GM21737 (cell line): ENCODE results near the gene DALRD3.

Source experiments
- ATAC-seq: cut with Tn5 transposase; IDR thresholded peaks from one replicate; pipeline ENCODE4 v1.9.1; 2021; ENCODE audit warnings: mild to moderate bottlenecking, moderate library complexity; ENCODE audit not compliant: unreplicated experiment

Gene DALRD3, protein sequence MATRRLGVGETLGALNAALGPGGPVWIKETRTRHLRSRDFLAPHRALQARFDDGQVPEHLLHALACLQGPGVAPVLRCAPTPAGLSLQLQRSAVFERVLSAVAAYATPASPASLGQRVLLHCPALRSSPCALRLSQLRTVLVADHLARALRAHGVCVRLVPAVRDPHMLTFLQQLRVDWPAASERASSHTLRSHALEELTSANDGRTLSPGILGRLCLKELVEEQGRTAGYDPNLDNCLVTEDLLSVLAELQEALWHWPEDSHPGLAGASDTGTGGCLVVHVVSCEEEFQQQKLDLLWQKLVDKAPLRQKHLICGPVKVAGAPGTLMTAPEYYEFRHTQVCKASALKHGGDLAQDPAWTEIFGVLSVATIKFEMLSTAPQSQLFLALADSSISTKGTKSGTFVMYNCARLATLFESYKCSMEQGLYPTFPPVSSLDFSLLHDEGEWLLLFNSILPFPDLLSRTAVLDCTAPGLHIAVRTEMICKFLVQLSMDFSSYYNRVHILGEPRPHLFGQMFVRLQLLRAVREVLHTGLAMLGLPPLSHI

GRCh38 chr3:49017971-49018706 lies at the start of gene DALRD3:
TSS of gene DALRD3 (minus strand) at chr3:49018580. CDS start at chr3:49018564, 16 bp downstream.
- no peak for ATAC-seq

DNA sequence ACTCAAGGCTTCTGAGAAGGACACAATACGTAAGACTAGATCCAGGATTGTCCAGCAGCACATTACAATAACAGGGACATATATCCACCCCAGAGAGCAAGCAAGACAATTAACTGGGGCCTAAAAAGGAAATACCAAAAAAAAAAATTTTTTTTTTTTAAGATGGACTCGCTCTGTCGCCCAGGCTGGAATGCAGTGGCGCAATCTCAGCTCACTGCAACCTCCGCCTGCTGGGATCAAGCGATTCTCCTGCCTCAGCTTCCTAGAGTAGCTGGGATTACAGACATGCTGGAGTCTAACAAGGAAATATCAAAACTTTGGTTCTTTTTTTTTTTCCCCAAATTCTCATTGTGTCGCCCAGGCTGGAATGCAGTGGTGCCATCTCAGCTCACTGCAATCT lies 39.6 kb upstream of the DALRD3 start:
- ATAC-seq = no peak

- no peak for ATAC-seq
These were observed 38.9 kb upstream of the DALRD3 start for GRCh38 chr3:49057268-49057667.

DNA sequence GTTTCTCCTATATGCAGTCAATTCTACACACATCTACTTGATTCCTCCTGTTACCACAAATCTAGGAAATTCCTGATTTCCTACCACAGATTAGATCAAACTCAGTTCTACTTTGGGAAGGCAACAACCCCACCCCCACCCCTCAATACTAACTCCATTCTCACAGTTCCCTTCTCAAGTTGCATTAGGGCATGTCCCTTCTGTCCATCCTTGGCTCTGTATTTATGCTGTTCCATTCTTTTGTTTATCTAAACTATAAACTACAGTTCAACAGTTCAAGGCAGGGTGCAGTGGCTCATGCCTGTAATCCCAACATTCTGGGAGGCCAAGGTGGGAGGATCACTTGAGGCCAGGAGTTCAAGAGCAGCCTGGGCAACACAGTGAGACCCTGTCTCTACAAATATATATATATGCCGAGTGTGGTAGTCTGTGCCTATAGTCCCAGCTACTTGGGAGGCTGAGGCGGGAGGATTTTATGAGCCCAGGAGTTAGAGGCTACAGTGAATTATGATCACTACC lies 36.0 kb upstream of the DALRD3 start:
- no peak for ATAC-seq

DNA sequence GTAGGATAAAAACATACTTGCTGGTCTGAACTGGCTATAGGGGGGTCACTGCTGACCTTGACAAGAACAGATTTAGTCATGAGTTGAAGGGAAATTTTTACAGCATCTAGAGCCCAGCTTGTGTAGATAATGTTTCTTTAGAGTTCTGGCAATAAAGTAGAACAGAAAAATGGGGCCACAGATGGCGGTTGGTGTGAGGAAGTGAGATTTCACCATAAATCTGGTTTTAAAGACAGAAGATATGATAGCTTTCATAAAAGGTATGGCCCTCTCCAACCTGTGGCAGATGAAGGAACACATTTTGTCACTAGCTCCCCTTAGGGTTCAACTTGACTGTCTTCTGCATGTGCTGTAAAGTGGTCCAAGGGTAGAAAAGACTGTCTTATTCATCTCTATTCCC lies 35.2 kb upstream of the DALRD3 start:
- ATAC-seq = no peak

- no peak for ATAC-seq
These were observed 16.9 kb upstream of the DALRD3 start for GRCh38 chr3:49035281-49035680.

DNA sequence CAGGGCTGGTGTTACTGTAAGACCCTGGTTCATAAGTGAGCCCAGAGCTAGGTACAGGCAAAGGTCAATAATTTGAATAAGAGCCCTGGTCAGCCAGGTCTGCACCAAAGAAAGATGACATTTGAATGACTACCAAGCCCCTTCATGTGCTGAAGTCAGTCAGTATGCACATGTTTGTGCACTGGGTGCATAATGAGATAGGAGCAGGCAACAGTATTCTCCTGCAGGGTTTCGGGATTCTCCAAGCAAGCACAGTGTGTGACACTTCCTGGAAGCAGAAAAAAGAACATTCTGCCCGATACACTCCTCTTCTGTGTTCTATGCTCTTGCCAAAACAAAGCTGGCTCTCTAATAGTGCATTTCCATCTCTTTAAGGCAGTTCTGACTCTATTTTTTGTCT lies 16.3 kb upstream of the DALRD3 start:
- no peak for ATAC-seq

DNA sequence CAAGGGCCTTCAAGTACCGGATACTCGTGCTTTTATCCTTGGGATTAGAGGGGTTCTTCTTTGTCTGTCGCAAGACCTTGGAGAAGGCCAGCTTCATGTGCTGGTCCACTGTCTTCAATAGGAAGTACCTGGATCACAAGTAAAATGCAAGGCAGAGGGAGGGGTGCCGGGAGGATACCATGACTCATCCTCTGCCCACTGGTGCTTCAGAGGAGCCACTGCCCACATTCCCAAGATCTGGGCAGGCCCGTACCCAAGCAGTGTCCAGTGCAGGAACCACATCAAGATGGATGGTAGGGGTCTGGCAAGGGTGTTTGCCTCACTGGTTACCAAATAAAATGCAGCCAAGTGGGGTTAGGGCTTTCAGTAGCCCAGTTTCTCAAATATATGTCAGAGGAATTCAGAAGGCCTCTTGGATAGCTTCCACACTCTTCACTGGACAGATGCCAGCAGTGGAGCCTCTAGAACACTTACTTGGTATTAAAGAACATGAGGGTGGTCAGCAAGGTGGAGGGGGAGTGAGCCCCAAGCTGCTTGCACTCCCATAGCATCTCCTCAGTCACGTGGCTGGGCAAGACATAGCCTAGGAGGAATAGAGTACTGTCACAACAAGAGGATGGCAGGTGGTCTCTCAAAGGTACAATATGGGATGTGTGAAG lies 14.4 kb upstream of the DALRD3 start:
- no peak for ATAC-seq

DNA sequence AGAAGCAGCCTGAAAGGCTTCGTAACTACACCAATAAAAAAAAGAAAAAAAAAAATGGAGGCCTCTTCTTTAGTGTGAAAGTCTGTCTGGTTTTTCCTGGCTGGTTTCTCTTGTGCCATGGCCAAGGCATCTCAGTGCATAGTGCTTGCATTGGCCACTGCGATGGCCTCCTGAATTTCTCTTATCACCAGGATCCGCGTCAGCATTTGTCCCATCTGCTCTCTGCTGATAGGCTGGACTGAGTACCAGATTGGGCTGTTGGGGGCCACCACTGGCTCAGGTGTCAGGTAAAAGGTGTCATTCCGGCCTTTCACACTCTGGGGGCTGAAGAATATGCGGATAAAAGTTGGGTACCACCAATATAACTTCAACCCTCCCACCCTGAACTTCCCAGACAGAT lies 11.9 kb upstream of the DALRD3 start:
- ATAC-seq = no peak

DNA sequence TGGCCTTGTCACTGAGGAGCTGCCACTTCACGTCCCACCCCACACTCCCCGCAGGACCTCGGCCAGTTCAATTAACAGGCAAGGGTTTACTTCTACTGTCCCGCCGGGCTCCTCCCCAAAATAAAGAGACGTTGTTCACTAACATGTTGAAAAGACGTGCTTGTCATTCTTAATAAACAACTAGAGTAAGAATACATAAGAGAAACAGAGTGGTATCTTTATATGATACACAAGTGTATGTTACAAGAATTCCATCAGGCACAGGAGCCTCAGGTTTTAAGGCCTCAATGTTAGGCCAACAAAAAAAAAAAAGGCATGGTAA lies 11.1 kb upstream of the DALRD3 start:
- no peak for ATAC-seq

GRCh38 chr3:49028673-49029562 lies 10.5 kb upstream of the DALRD3 start, which contains the start of gene IMPDH2:
TSS of gene IMPDH2 (minus strand) at chr3:49029398. CDS start at chr3:49029350, 48 bp downstream.
- peak; percentile 82 for ATAC-seq

DNA sequence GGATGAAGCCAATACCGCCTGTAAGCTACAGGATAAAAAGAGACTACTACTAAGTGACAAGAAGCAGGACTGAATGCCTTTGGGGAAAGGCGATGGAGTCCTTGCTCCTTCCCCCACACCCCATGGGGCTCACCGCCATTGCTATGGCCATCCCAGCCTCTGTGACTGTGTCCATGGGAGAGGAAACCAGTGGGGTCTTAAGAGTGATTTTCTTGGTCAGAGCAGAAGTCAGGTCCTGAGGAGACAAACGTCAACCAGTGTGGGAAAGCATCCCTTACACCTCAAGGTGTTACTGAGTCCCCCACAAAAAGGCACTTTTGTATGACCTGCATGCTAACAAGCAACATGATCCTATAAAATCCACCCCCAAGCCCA lies 9.9 kb upstream of the DALRD3 start:
- ATAC-seq = no peak

DNA sequence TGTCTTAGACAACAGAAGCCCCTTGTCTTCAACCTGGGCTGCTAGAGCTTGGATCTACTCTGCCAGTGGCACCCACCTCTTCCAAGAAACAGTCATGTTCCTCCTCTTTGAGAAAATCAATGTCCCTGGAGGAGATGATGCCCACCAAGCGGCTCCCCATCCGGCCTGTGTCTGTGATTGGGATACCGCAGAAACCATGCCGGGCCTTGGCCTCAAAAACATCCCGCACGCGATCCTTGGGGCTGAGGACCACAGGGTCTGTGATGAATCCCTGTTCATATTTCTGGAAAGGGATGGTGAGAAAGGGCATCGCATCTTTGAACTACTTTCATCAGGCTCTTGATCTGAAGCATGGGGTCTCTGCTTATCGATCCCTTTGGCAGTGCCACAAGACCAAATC lies 9.3 kb upstream of the DALRD3 start:
- no peak for ATAC-seq

- ATAC-seq = no peak
These were observed 8.2 kb upstream of the DALRD3 start for GRCh38 chr3:49026536-49026935.

DNA sequence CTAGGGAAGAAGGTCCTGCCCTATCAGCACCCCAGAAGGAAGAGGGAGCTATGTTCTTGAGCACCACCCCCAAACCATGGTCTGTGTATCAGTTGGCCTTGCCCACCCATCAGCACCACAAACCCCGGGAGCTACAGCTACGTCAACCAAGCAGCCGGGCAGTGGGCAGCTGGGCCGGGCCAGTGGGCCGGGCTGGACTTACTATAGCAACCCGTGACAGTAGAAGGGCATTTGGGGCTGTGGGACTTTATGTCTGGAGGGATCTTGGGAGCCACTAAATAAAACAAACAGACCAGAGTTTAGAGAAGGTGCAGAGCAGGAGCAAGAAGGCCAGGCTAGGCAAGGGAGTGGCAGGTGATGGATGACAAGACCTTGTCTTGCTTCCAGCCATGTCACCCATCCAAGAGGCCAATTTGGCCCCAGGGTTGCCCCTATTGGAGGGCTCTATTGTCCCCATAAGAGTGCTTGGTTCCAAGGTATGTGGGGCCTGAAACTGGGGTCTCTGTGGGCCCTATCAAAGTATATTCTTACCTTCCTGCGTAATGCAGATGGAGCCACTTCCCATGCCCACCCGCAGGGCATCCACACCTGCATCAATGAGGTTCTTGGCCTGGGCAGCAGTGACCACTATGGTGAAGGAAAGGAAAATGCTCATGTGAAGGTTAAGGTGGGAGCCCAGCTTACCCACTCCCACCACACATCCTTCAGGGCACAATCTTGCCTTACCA lies 7.6 kb upstream of the DALRD3 start:
- ATAC-seq = no peak

DNA sequence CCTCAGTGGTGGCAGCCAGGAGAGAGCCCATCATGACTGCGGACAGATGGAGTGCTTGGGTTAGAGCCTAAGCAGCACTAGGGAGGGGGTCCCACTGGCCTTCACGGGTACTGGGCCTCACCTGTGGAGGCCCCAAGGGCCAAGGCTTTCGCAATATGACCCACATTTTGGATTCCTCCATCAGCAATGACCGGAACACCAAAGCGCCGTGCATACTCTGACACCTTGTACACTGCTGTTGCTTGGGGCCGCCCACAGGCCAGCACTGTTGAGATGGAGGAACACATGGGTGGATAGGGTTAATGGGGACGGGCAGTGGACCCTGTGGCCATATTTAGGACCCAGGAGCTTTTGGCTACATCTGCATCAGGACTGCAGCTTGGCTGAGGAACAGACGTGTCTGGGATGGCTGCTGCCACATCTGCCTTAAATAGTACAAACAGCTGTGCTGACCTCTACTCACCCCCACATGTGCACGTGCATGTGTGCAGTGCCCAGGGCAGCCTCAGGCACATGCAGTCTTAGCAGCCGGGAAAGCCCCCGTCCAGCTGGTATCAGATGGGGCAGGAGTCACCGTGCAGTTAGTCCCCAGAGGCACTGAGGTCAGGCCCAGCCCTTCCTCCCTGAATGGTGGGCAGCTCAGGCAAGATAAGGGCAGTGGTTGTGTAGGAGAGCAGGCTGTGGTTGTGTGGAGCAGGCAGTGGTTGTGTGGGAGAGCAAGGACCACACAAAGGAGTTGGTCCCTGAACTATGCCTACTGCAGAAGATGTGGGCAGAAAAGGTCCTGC lies 6.8 kb upstream of the DALRD3 start:
- ATAC-seq = no peak

DNA sequence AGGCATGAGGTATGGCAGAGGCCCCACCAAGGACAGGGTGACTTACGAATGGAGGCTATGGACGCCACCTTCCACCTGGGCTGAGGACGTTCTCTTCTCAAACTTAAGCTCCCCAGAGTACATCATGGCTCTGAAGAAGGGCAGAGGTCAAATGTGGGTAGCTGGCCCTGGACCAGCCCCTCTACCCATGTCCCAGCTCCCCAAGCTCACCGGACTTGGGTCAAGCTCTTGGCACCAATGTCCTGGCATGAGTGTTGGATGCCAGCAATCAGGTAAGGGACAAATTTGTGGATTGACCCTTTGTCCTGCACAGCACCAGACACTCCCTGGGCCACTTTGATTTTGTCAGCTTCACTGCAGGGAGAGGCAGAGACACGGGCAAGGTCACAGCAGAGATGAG lies 6.1 kb upstream of the DALRD3 start:
- no peak for ATAC-seq

DNA sequence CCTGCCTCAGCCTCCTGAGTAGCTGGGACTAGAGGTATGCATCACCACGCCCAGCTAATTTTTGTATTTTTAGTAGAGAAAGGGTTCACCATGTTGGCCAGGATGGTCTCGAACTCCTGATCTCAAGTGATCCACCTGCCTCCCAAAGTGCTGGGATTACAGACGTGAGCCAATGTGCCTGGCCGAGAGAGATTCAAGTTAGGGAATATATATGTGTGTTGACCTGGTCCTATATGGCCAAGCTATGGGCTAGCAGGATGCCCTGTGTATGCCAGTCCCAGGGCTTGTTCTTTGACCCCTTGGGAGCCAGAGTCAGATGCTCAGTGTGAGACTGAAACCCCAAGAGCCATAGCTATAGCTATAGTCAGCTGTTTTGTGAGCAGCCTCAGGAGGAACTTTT lies 5.4 kb upstream of the DALRD3 start:
- no peak for ATAC-seq

DNA sequence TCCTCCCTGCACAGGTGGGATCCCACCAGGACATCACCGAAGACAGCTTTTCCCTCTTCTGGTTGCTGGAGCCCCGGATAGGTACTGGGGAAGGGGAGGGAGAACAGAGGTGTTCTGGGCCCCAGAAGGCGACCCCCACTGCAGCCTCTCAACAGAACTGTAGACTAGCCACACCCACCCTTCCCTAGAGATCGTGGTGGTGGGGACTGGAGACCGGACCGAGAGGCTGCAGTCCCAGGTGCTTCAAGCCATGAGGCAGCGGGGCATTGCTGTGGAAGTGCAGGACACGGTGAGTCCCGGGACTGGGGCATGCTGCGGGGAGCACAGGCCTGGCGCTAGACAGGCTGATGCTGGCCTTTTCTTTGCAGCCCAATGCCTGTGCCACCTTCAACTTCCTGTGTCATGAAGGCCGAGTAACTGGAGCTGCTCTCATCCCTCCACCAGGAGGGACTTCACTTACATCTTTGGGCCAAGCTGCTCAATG lies 4.3 kb upstream of the DALRD3 start:
- no peak for ATAC-seq
